ENCODE data around the gene STPG3. TPM values are rescaled to one million over a fixed set of nuclear protein-coding genes. Genes with fewer than 3 reads are reported as not detected.

The STPG3 gene
- total and polyA plus RNA-seq, 2 of the 13 experiments (the other 11 are each of a cell fraction or from before 2014, with no cell fraction given): not detected

GRCh38 chr9:137286975-137287383 is 35.9 kb downstream of the STPG3 start (continued):
- TF ChIP-seq, protein P1, sequence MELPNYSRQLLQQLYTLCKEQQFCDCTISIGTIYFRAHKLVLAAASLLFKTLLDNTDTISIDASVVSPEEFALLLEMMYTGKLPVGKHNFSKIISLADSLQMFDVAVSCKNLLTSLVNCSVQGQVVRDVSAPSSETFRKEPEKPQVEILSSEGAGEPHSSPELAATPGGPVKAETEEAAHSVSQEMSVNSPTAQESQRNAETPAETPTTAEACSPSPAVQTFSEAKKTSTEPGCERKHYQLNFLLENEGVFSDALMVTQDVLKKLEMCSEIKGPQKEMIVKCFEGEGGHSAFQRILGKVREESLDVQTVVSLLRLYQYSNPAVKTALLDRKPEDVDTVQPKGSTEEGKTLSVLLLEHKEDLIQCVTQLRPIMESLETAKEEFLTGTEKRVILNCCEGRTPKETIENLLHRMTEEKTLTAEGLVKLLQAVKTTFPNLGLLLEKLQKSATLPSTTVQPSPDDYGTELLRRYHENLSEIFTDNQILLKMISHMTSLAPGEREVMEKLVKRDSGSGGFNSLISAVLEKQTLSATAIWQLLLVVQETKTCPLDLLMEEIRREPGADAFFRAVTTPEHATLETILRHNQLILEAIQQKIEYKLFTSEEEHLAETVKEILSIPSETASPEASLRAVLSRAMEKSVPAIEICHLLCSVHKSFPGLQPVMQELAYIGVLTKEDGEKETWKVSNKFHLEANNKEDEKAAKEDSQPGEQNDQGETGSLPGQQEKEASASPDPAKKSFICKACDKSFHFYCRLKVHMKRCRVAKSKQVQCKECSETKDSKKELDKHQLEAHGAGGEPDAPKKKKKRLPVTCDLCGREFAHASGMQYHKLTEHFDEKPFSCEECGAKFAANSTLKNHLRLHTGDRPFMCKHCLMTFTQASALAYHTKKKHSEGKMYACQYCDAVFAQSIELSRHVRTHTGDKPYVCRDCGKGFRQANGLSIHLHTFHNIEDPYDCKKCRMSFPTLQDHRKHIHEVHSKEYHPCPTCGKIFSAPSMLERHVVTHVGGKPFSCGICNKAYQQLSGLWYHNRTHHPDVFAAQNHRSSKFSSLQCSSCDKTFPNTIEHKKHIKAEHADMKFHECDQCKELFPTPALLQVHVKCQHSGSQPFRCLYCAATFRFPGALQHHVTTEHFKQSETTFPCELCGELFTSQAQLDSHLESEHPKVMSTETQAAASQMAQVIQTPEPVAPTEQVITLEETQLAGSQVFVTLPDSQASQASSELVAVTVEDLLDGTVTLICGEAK (IDR thresholded peaks at IDR 0.05): no peak
- TF ChIP-seq, protein P1 (CRISPR knock-in tag; IDR thresholded peaks at IDR 0.05): no peak

DNA sequence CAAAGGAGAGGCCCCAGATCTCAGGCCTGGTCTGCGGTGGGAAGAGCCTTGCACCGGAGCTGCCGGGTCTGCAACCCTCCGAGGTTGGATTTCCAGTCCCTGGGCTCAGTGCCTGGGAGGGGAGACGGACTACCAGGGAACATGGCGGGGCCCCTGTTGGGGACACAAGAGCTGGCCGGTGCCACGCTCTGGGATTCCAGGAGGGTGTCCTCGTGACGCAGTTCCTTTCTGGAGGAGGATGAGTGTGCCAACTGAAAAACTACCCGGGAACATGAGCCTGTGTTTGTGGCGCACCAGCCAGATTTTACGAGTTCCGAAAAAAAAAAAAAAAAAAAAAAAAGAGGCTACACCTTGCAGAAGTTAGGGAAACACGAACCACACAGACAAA is 42.0 kb downstream of the STPG3 start:
- 90% methylated on average over 12 of the region's 15 CpGs for WGBS (ENCODE audit: low lambda C conversion rate)
- H3K9me3 ChIP-seq (ENCODE audit: low read length): no peaks in the 10 kb centered on the region
- H3K79me2 ChIP-seq (ENCODE audit: insufficient read depth, low read length): no peaks in the 10 kb centered on the region
- ATAC-seq: no peak
- H3K27ac ChIP-seq (ENCODE audit: extremely low read length, insufficient read depth, low read length): no peak overlapping the region
- BruUV-seq (replicated peaks): no TSS peak
- H4K20me1 ChIP-seq (ENCODE audit: insufficient read depth, low read length): no peaks in the 10 kb centered on the region
- ChIA-PET POLR2A (interaction anchor here (1.5 kb wide), 1 partner anchor 16 kb away, joined by 11 read pairs; the partner anchor contains the start of gene TOR4A), CTCF (ENCODE audit: low intra/inter-chr PET ratio, low total read pairs) (no interaction called here)
- no peak overlapping the region for H2AFZ ChIP-seq (ENCODE audit: low read length)
- no peak overlapping the region for H3K4me3 ChIP-seq (replicated peaks in 1 of 3; ENCODE audit: insufficient read depth in 1 of 3, low read depth in 2 of 3, low read length in 3 of 3)
- H3K36me3 ChIP-seq (replicated peaks in 1 of 2; ENCODE audit: control insufficient read depth in 1 of 2, insufficient read depth in 2 of 2, low read length in 2 of 2): no peaks in the 10 kb centered on the region
- FAIRE-seq: no peak
- H3K4me2 ChIP-seq (ENCODE audit: low read depth, low read length): no peak overlapping the region
- H3K9ac ChIP-seq (ENCODE audit: insufficient read depth, low read depth, low read length): no peak overlapping the region
- peaks cover 54% of the 10 kb centered on the region for H3K4me1 ChIP-seq (ENCODE audit: insufficient read depth, low read length)
- in situ Hi-C loops (cut with HindIII; ENCODE audit: extremely low pct_ligation_motif_present, low pct_unique_long_range_greater_than_20kb): loop anchor here (5.0 kb wide), 1 partner anchor 114 kb away; no protein-coding TSS in a partner anchor
- DNase-seq (ENCODE audit: low spot score): no peak
- H3K27me3 ChIP-seq (ENCODE audit: control insufficient read depth in 1 of 2, insufficient read depth in 2 of 2, low read length in 2 of 2): peaks cover 4 to 17% of the 10 kb centered on the region in 2 experiments; a peak in 4 of 5 replicates
- intact Hi-C loops (cut with micrococcal nuclease; ENCODE audit: unreplicated experiment): no loop called here
- TF ChIP-seq ZBTB38 (CRISPR knock-in tag; IDR thresholded peaks at IDR 0.05): no peak
- TF ChIP-seq ZNF772 (CRISPR knock-in tag; IDR thresholded peaks at IDR 0.05): no peak
- no peak for TF ChIP-seq ZNF614 (CRISPR knock-in tag; IDR thresholded peaks at IDR 0.05; ENCODE audit: borderline replicate concordance)
- no peak for TF ChIP-seq ZFAT (CRISPR knock-in tag; conservative IDR thresholded peaks at IDR 0.05)
- no peak for TF ChIP-seq ZNF367 (CRISPR knock-in tag; IDR thresholded peaks at IDR 0.05; ENCODE audit: borderline replicate concordance)
- TF ChIP-seq DRAP1 (CRISPR knock-in tag; IDR thresholded peaks at IDR 0.05): no peak
- TF ChIP-seq CBX5 (CRISPR knock-in tag; IDR thresholded peaks at IDR 0.05; ENCODE audit: borderline replicate concordance): no peak
- TF ChIP-seq HES4 (CRISPR knock-in tag; IDR thresholded peaks at IDR 0.05; ENCODE audit: borderline replicate concordance): no peak
- TF ChIP-seq ZNF281 (CRISPR knock-in tag; IDR thresholded peaks at IDR 0.05; ENCODE audit: borderline replicate concordance): no peak

Data from HepG2 (cell line).